ENCODE results near the gene KIF6.

The KIF6 gene

DNA sequence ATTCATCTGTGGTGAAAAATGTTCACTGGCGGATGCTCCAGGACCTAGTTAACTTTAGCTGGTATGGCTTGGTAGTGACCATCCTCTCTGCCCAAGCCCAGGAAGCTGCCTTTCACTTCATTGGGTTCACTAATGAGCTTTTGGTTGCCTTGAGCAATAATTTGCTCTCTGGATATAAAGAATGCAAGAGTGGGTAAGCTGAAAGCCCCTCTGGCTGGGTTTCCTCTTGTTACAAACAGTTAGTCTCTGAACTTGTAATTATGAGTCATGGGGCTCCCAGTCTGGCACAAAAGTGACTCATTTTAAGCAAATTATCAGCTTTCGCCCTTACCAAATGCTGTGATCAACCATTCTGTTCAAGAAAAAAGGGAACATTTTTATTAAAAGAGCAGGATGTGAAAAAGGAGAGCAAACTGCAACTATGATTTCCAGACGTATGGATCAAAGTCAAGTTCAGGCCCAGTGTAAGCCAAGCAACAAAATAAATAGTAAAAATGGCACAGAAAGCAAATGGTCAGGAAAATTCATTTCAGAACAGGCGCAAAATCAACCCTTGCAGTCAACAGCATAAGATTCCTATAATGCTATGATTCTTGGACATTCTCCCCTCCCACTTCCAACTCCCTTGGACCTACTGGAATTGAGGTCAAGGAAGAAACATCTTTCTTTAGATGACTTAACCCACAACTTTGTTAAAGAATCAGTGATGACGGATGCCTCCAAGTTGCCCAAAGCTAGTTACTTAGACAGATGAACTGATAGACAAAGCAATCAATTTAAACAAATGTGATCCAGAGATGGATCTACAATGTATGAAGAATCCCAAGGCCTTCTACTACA lies 272.7 kb downstream of the KIF6 start:
- POLR2A ChIA-PET = no interaction called here
- no peak for DNase-seq (ENCODE audit: extremely low spot score)
- CTCF ChIA-PET = interaction anchor here (0.7 to 2.5 kb wide), 7 partner anchors 9 to 60 kb away, joined by 3 to 11 read pairs (median 3); no protein-coding TSS in a partner anchor
- TF ChIP-seq CTCF (IDR thresholded peaks at IDR 0.05; ENCODE audit: control extremely low read depth, extremely low read depth, low read depth, missing control alignments) = no peak

- TF ChIP-seq CTCF (IDR thresholded peaks at IDR 0.05; ENCODE audit: control extremely low read depth, extremely low read depth, low read depth, missing control alignments) = peak; percentile 21
- POLR2A ChIA-PET = no interaction called here
- DNase-seq (ENCODE audit: extremely low spot score) = no peak
- CTCF ChIA-PET = interaction anchor here (0.7 to 2.5 kb wide), 7 partner anchors 9 to 61 kb away, joined by 3 to 11 read pairs (median 3); no protein-coding TSS in a partner anchor
Observed at GRCh38 chr6:39451831-39452230, 273.4 kb downstream of the KIF6 start.

DNA sequence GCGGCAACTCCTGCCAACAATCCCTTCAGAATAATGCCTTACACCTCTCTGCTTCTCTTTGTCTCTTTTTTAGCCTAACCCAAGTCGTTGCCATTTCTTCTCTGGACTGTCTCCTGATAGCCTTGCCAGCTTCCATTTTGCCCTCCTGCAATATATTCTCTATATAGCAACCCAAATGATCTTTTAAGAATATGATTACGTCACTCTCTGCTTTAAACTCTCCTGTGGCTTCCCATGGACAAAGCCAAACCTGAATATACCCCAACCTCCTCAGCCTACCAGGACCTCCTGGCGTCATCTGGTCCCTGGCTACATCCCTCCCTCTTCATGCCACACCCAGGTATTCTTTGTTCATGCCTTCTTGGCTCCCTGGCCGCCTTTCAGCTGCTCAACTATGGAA lies 276.2 kb downstream of the KIF6 start:
- TF ChIP-seq CTCF (IDR thresholded peaks at IDR 0.05; ENCODE audit: control extremely low read depth, extremely low read depth, low read depth, missing control alignments) = no peak
- POLR2A ChIA-PET = no interaction called here
- CTCF ChIA-PET = interaction anchor here (1.3 kb wide), 1 partner anchor 11 kb away, joined by 3 read pairs; no protein-coding TSS in a partner anchor
- DNase-seq (ENCODE audit: extremely low spot score) = no peak

GRCh38 chr6:39446909-39447308 lies 278.3 kb downstream of the KIF6 start:
- ChIA-PET CTCF (no interaction called here), POLR2A (no interaction called here)
- no peak for DNase-seq (ENCODE audit: extremely low spot score)
- TF ChIP-seq CTCF (IDR thresholded peaks at IDR 0.05; ENCODE audit: control extremely low read depth, extremely low read depth, low read depth, missing control alignments) = no peak

- ChIA-PET POLR2A (no interaction called here), CTCF (no interaction called here)
- no peak for DNase-seq (ENCODE audit: extremely low spot score)
- no peak for TF ChIP-seq CTCF (IDR thresholded peaks at IDR 0.05; ENCODE audit: control extremely low read depth, extremely low read depth, low read depth, missing control alignments)
Observed at GRCh38 chr6:39445667-39446066, 279.5 kb downstream of the KIF6 start.

DNA sequence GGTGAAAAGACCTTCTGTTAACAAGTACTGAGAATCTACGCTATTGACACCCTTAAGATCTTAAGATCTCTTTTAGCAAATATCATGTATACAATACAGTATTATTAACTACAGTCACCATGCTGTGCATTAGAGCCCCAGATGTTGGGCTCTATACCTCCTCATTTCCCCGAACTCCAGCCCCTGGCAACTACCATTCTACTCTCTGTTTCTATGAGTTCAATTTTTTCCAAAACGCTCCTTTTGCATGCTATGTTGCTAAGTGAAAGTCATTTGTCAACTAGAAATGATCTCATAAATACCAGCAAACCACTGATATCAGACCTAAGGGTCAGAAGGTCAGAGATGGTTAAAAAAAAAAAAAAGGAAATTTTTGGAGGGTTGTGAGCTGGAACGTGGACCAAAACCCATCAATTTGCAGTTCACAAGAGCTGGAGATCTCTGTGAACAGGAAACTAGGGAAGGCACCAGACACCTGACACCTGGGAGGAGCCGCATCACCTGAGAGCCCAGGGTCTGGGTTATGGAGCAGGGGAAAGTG lies 280.7 kb downstream of the KIF6 start:
- TF ChIP-seq CTCF (IDR thresholded peaks at IDR 0.05; ENCODE audit: control extremely low read depth, extremely low read depth, low read depth, missing control alignments) = no peak

More for the DNA sequence above, 280.7 kb downstream of the KIF6 start:
- ChIA-PET POLR2A (no interaction called here), CTCF (interaction anchor here (3.7 kb wide), 1 partner anchor 8 kb away, joined by 11 read pairs; no protein-coding TSS in a partner anchor)
- no peak for DNase-seq (ENCODE audit: extremely low spot score)
